GM21576 (cell line): ENCODE data around the gene GLYR1.

Source experiments
- ATAC-seq: cut with Tn5 transposase; IDR thresholded peaks from one replicate; pipeline ENCODE4 v1.9.1; 2021; ENCODE audit warnings: mild to moderate bottlenecking, moderate library complexity; ENCODE audit not compliant: unreplicated experiment

The GLYR1 gene

DNA sequence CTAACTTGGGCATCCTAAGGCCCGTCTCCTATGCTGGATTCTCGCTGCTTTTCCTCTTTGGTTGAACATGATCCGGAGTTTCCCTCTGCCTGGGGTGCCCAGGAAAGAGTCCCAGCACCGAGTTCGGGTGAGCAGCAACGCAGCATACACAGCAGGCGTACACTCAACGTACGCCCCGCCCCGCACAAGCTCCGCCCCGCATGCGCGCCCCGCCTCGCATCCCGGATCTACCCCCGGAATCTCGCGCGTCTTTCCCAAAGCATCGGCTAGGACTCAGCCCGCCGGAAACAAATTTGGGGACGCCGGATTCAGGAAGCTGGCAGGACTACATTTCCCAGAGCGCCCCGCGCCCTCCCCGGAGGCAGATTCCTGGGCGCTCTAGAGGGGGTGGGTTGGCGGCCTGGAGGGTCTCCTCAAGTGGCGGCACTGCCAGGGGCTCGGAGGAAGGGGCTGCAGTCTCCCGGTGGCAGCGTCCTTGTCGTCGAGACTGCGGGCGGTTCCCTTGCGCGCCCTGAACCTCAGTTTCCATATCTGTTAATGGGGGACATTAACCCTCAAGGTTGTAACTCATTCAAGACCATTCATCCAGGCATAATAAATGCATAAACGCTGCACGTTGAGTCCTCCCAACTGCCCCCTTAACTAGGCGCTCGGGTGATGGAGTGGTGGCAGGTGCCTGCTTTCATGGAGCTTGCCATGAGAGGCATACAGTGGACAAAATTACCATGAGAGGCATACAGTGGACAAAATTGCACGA, 78.4 kb downstream of the GLYR1 start:
- ATAC-seq = peak; percentile 47

DNA sequence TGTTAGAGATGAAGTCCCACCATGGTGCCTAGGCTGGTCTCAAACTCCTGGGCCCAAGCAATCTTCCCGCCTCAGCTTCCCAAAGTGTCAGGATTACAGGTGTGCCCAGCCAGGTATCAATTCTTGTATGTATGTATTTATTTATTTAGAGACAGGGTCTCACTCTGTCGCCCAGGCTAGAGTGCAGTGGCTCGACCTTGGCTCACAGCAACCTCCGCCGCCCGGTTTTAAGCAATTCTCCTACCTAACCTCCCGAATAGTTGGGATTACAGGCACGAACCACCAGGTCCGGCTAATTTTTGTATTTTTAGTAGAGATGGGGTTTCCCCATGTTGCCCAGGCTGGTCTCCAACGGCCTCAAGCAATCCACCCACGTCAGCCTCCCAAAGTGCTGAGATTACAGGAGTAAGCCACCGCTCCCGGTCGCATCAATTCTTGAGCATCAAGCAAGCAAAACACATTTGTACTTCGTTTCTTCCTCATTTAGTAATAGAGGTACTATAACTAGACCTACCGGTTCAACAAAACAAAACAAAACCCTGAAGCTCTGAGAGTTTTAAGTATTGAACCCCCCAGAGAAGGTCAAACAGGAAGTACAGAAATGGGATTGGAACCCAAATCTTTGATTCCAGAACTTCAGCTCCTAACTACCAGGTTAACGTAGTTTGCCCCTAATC, 79.1 kb downstream of the GLYR1 start:
- no peak for ATAC-seq

DNA sequence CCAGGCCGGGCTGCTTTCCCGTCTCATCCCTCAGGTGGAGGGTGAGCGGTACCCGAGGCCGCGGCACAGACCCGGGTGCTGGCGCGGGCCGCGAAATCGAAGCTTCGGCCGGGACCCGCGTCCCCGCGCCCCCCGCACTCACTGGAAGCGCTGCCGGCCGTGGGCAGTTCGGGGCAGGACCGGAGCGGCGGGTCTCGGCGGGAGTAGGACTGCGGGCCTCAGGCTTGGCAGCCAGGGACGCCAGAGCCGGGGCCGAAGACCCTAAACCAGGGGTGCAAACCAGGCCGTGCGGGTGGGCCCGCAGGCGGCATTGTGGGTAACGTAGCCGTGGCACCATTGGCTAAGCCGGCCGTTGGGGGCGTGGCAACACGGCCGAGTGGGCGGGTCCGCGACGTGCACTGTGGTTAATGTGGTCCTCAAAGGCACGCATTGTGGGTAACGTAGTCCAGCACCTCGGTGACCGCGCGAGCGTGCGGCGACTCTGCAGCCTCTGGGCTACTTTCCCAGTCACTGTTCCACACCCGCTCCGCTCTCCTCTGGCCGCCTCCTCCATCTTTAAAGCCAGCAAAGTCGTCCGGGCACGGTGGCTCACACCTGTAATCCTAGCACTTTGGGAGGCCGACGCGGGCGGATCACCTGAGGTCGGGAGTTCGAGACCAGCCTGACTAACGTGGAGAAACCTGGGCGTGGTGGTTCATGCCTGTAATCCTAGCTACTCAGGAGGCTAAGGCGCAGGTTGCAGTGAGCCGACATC, 80.0 kb downstream of the GLYR1 start, which contains the start of gene ZNF500:
Gene ZNF500 (minus strand): TSS at position 288 of the 754 bp plus-strand sequence. CDS start 1,184 bp downstream, outside the sequence.
- peak; percentile 87 for ATAC-seq

DNA sequence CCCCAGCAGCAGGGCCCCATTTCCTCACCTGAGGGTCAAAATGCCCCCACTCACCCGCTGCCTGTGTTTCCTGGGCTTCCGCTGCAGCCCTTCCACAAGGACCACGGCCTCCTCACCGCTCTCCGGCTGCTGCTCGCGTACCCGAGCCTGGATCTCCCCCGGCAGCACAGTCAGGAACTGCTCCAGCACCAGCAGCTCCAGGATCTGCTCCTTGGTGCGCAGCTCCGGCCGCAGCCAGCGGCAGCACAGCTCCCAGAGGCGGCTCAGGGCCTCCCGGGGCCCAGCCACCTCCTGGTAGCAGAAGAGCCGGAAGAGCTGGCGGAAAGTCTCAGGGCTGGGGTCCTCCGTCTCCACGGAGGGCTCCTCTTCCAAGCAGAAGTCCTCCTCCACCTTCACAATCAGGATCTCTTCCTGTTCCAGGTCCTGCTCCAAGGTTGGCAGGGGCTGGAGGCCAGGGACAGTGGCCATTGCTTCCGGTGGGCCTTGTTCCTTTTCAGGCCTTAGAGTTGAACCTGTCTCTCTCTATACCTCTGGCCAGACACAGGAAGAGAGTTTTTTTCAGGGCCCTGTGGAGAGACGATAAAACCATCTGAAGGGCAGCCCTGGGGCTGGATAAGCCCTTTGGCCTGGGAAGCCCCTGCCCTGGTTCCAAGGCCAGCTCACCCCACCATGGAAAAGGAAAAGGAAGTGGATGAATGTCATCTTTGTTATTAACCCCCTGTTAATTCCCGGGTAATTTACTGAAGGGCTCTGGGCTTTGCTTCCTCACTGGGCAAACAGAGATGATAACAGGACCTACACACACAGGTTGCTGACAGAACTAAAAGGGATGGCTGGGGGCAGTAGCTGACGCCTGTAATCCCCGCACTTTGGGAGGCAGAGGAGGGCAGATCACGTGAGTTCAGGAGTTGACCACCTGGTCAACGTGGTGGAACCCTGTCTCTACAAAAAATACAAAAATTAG, 81.3 kb downstream of the GLYR1 start:
- ATAC-seq = no peak

DNA sequence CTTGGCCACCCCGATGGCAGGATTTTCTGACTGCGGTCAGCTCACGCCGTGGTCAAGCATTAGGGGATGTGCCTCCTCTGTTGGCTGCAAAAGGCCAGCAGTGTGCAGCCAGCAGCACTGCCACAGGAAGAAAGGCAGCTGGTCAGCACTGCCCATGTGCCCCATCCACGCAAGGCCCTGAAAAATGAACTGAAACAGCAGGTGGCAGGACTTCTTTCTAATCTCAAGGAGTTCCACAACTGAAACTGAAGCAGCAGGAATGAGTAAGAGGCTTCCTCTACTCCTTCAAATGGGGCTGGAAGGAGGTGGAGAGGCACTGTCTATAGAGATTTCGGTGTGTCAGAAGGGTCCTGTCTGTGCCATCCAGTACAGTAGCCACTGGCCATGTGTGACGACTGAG, 83.3 kb downstream of the GLYR1 start:
- ATAC-seq = no peak

DNA sequence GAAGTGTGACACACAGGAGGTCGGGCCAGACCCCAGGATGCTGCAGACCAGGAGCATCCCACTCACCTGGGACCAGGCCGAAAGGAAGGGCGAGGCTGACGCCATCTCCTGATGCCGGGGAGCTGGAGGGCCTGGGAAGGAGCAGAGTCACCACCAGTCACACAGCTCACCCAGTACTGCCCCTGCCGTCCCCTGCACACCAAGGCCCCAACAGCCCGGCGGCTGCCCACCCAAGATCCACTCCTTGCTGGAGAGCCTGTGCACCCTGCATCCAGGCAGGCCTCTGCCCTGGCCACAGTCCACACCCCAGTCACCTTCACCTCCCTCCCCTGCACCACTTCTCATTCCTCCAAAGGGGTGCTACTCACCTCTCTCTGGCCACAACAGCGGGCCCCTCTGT, 84.9 kb downstream of the GLYR1 start:
- ATAC-seq = no peak

DNA sequence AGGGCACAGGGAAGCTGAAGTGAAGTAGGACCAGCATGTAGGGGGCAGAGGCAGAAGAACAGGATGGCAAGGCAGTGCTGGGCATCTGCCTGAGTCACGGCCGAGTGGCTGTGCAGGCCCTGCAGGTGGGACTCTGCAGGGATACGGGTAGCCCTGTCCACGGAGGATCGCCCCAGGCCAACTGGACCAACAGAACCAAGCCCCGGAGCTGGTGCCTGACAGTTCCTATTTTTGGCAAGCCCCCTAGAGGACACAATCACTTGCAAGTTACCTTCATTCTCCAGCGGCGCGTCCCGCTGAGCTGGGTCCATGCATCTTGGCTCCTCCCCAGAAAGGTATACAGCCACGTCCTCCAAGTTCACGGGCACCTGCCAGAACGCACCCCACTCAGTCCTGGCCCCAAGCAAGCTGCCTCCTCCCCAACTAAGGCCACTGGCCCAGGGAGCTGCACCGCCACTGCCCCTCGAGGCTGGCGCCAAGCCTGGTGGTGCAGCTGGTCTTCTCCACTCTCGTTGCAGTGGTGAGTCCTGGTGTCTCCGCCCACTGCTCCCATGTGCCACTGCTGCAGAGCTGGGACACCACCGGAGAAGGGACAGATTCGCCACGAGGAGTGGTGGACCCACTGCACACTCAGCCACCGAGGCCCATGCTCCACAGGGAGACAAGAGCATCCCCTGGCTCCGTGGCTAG, 86.7 kb downstream of the GLYR1 start:
- ATAC-seq = no peak

DNA sequence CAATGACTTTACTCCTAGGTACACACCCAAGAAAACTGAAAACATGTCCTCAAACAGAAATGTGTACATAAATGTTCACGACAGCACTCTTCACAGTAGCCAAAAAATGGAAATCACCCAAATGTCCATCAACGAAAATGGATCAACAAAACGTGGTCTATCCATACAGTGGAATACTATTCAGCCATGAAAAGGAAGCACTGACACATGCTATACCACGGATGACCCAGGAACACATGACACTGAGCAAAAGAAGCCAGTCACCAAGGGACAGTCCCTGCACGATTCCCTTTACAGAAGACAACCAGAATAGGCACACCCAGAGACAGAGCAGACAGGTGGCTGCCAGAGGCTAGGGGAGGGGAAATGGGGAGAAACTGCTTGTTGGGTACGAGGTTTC, 91.4 kb downstream of the GLYR1 start:
- no peak for ATAC-seq

DNA sequence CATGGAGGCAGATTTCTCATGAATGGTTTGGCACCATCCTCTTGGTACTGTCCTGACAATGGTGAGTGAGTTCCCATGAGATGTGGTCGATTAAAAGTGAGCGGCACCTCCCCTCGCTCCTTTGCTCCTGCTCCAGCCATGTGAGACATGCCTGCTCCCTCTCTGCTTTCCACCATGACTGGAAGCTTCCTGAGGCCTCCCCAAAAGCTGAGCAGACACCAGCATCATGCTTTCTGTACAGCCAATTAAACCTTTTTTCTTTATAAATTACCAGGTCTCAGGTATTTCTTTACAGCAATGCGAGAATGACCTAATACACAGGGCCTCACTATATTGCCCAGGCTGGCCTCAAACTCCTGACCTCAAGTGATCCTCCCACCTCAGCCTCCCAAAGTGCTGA, 92.2 kb downstream of the GLYR1 start:
- no peak for ATAC-seq

DNA sequence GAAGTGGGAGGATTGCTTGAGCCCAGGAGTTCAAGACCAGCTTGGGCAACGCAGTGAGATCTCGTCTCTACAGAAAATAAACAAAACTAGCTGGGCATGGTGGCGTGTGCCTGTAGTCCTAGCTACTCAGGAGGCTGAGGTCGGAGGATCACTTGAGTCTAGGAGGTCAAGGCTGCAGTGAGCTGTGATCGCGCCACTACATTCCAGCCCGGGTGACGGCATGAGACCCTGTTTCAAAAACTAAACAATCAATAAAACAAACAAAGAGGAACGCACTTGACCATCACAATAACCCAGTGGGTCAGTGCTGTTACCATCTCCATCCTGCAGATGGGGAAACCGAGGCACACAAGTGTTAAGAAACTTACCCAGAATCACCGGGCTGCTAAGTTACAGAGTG, 93.9 kb downstream of the GLYR1 start:
- ATAC-seq = no peak
